NCI-H2029 (cell line): ENCODE results near the gene BST1.
"Not testable (repeated sequence)": the region's sequence is repeated elsewhere in the genome, so short reads cannot be mapped to it uniquely, and the experiment has no call there.

Experiments
- DNase-seq: peaks from one replicate; lab custom pipeline; 2025; lab: John Stamatoyannopoulos, UW

The BST1 gene

GRCh38 chr4:15711762-15712161 lies 8.9 kb downstream of the BST1 start:
- DNase-seq = no peak

DNA sequence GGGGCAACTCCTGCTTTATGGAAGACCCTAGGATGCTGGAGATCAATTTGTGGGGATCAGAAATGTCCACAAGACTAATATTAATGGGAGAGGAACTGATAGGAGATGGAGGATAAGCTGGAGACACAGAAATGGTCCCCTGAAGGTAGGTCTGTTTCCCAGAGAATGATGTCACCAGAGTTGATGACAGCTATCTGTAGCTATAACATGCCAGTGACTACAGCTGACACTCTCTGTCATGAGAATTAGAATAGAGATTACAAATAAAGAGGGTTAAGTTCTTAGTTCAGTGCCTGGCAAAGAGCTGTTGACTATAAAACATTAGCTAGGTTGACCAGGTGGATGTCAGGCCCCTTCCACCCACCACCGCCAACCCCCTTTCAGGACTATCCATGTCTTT lies 9.3 kb downstream of the BST1 start:
- DNase-seq = no peak

DNA sequence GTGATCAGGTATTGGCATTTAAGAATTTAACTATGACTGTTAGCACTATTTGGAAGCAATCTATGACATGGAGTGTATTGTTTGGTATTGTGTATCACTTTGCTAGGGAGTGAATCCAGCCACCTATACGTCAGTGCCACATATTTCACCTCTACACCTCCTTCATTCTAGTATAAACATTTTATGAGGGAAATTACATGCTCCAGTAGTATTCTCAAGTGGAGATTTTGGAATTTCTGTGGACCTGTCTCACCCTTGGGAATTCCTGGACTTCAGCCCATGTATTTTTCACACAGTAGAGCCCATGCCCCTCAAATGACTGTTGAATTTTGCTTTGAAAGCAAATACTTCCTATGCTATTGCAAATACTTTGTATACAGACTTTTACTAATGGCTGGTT lies 11.3 kb downstream of the BST1 start:
- DNase-seq = no peak

DNA sequence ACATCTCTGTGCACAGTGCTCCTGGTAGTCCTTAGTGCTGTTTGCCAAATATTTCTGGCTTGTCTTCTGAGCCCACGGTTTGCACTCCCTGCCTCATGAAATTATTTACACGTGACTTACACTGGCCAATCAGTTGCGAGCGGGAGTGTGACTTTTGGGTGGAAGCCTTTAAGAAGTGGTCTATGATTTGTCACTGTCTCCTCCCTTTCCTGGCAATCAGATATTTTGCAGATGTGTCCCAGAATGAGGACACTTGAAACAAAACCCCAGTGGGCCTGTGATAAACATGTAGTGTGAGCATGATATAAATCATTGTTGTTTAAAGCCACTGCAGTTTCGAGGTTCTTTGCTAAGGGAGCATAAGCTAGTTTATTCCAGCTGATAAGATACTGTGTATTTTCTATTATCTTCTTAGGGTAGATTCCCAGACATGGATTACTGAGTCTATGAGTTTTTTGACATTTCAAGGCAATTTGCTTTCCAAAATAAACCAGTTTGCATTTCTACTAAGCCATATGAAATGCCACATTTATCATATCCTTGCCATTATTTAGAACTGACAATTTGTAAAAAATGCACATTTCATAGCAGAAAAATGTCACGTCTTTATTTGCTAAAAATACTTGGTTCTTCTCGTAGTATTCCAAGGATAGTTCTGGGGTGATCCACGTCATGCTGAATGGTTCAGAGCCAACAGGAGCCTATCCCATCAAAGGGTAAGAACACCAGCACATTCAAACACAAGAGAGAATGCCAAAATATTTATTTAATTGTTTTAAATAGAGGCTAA lies 12.0 kb downstream of the BST1 start:
- no peak for DNase-seq

- DNase-seq = no peak
These were observed 13.2 kb downstream of the BST1 start for GRCh38 chr4:15716115-15716514.

GRCh38 chr4:15717086-15717485 lies 14.2 kb downstream of the BST1 start:
- DNase-seq = no peak

GRCh38 chr4:15717657-15718416 lies 15.0 kb downstream of the BST1 start:
- no peak for DNase-seq

DNA sequence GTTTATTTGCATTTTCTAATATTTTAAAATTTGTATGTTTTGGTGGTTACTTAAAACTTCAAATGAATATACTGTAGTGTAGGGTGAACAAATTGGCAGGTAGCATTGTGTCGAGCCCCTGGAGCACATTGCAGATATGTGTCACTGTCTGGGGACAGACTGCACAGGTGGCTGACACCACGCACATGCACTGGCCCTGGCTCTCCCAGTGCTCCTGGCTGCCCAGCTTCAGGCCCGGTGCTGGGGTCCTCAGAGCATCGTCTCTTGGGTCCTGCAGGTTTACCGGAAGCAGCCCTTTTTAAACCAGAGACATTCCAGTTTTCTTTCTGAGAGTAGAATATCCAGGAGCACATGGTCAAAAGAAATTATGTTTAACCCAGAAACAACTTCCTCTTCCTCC lies 15.6 kb downstream of the BST1 start:
- no peak for DNase-seq

DNA sequence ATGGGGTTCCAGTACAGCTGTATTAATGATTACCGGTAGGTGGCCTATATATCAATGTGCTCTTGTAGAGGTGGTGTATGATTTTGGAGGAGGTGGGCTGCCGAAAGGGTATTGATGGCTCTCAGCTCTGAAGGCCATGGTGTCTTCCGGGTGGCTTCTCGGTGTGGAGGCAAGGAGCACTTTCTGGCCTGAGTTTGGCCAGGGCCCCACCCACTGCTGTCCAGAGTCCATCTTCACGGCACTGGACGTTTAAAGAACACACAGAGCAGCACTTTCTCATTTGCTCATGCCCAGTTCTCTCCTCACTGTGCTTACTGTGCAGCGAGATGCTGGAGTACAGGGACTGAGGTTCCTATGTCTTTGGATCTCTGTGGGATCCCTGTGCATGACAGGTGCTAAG lies 16.1 kb downstream of the BST1 start:
- DNase-seq = no peak

- no peak for DNase-seq
These were observed 16.6 kb downstream of the BST1 start for GRCh38 chr4:15719506-15719905.

DNA sequence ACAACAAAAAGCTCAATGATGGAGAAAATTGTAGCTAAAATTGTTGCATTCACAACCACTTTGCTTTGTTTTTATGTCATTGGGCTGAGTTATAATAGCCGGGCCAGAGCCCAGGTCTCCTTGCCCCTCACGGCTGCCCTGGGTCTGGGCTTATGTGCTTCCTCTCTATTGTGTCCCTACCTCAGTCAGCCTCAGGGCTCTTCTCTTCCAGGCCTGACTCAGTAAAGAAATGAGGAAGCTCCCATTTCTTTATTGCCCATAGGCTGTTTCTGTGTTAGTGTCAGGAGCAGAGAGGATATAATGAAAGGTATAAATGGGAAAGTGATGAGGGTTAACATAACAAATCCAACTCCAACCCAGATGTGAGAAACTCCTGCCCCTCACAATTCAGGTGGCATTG lies 18.0 kb downstream of the BST1 start:
- DNase-seq = no peak

GRCh38 chr4:15725608-15726007 lies 22.7 kb downstream of the BST1 start:
- no peak for DNase-seq

GRCh38 chr4:15729910-15730533 lies 27.2 kb downstream of the BST1 start:
- no peak for DNase-seq

GRCh38 chr4:15733061-15733460 lies 30.2 kb downstream of the BST1 start:
- DNase-seq = not testable (repeated sequence)

- DNase-seq = no peak
These were observed 32.7 kb downstream of the BST1 start for GRCh38 chr4:15735536-15735935.

DNA sequence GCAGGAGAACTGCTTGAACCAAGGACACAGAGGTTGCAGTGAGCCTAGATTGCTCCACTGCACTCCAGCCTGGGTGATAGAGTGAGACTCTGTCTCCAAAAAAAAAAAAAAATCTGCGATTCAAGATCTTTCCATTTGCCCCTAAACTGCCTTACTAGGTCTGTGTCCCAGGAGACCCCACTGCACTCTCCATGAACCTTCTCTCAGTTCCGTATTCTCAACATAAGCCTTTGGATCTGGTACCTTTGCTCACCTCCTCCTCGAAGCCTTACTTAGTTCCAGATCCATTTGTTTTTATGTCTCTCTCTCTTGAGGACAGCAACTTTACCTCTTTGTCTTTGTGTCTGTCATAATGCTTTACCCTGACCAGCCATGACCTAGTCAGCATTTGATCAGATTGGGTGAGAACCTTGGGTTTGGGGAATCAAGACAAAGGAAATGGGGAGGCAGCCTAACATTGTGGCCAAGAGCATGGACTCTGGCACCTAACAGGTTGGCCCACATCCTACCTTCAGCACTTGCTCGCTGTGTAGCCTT lies 33.7 kb downstream of the BST1 start:
- no peak for DNase-seq

DNA sequence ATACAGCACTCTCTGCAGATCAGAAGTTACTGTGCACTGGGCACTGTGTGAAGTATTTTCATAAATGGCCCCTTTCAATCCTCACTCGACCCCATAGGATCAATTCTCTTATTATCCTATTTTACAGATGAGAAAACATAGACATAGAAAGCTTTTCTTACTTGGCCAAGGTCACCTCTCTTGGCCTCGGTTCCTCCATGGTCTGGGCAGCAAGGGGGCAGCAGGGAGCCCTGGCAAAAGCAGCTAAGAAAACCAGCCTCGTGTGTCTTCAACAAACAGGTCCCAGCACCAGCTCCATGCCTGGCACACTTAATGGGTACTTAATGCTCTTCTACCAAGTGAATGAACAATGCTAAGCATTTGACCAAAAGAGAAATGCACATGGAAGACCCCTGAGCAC lies 34.4 kb downstream of the BST1 start:
- DNase-seq = no peak

DNA sequence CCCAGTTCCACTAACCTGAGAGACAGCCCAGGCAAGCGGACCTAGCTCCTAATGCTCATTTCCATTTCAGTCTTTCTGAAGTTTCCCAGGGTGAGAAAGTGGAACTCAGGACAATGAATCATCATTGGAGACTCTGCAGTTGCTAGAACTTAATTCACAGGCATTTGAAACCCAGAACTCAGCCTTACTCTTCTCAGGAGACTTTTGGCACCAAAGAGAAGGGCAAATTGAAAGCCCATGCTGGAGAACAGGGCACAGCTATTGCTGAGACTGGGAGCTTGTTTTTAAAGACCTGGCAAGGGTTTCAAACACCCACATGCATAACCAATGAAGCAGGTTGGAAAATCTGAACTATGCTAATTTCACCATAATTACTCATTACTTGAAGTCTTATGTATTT lies 36.0 kb downstream of the BST1 start:
- no peak for DNase-seq

DNA sequence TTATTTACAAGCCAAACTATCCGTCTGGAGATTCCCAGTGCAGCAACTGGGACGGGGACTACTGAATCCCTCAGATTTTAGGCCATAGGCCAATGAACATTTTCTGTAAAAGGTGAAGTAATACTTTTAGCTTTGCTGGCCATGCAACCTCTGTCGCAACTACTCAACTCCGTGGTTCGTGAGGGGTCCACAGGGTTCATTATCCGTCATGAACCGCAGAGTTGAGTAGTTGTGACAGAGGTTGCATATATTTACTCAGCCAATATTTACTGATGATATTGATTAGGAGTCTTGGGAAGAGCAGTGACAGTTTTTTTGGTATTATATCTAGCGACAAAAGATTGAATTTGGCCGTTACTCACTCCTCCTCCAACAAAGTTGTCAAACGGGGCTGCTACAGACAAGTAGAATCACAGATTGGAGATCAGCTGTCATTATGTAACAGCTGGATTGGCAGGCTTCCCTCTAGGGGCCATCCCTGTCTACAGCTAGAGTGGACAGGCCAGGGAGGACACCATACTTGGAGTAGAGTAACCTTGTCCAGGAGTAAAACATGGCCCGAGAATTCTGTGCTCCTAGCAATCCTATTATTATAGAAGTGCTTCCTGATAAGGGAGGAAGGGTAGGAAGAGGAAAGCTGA lies 38.0 kb downstream of the BST1 start:
- DNase-seq = no peak

GRCh38 chr4:15742083-15742582 lies 39.3 kb downstream of the BST1 start:
- DNase-seq = no peak

DNA sequence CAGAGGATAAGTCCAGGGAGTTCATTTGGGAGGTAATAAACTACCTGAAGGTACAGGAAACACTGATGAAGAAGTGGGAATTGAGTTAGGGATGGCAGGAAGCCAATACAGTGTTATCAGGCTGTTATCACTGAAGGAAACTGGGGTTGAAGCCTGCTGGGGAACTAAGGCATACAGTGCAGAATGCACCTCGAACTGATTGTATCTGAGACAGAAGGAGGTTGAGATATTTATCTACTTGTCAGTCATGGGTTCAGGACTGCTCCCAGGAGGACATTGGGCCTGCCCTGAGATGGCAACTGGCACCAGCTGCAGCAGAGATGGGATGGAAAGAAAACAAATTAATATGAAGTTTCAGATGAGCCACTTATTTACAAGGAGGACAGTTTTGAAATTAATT lies 39.8 kb downstream of the BST1 start:
- no peak for DNase-seq

DNA sequence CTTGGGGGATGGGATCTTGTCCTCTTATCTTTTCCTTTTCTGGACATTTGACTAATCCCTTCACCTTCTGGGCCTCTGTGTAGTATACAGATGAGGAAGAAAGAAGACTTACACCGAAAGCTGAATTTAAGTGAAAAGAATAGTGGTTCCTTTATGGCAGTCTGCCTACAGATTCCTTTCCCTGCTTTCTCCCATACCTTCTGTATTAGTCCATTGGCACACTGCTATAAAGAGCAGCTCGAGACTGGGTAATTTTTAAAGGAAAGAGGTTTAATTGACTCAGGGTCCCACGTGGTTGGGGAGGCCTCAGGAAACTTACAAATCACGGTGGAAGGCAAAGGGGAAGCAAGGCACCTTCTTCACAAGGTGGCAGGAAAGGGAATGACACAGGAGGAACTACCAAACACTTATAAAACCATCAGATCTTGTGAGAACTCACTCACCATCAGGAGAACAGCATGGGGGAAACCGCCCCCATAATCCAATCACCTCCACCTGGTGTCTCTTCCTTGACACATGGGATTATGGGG lies 41.2 kb downstream of the BST1 start:
- DNase-seq = no peak
